Parathyroid adenoma (tissue), 2 donors: Measurements from ENCODE around the gene NR2F1.

Source experiments
- H2AFZ ChIP-seq: fragments of 300-600 bp; sonication (generic); one replicate; pipeline ENCODE4 v1.7.0; 2017; ENCODE audit warnings: antibody characterized with exemption, mild to moderate bottlenecking
- H3K27ac ChIP-seq: fragments of 300-600 bp; sonication (generic); one replicate; pipeline ENCODE4 v1.7.0; 2017
- H3K27me3 ChIP-seq: fragments of 300-600 bp; sonication (generic); one replicate; pipeline ENCODE4 v1.7.0; 2017; ENCODE audit warnings: low read length; ENCODE audit not compliant: control insufficient read depth, insufficient read depth
- H3K36me3 ChIP-seq: fragments of 300-600 bp; sonication (generic); one replicate; pipeline ENCODE4 v1.7.0; 2017; ENCODE audit warnings: low read length; ENCODE audit not compliant: control insufficient read depth, insufficient read depth
- H3K4me1 ChIP-seq: fragments of 300-600 bp; sonication (generic); one replicate; pipeline ENCODE4 v1.7.0; 2017; ENCODE audit warnings: control low read depth
- H3K4me2 ChIP-seq: fragments of 300-600 bp; sonication (generic); one replicate; pipeline ENCODE4 v1.7.0; 2017; ENCODE audit warnings: low read length
- H3K4me3 ChIP-seq: fragments of 300-600 bp; sonication (generic); one replicate; pipeline ENCODE4 v1.7.0; 2017; ENCODE audit warnings: low read depth, low read length
- H3K79me2 ChIP-seq: fragments of 300-600 bp; sonication (generic); one replicate; pipeline ENCODE4 v1.7.0; 2017; ENCODE audit warnings: control low read depth
- H3K9ac ChIP-seq: fragments of 300-600 bp; sonication (generic); one replicate; pipeline ENCODE4 v1.7.0; 2017; ENCODE audit warnings: mild to moderate bottlenecking
- H3K9me3 ChIP-seq: fragments of 300-600 bp; sonication (generic); one replicate; pipeline ENCODE4 v1.7.0; 2017; ENCODE audit warnings: low read length; ENCODE audit not compliant: control insufficient read depth
- CTCF ChIP-seq: fragments of 300-600 bp; sonication (generic); IDR thresholded peaks from one replicate; pipeline ENCODE4 v1.7.0; 2017; ENCODE audit warnings: antibody characterized with exemption, mild to moderate bottlenecking
- donor health status: primary hyperparathyroidism.

Gene NR2F1

GRCh38 chr5:93579692-93580062 is 3.3 kb upstream of the NR2F1 start:
- H3K4me2 ChIP-seq = peak overlapping the region; percentile 62
- TF ChIP-seq CTCF = no peak
- peaks cover 35% of the 10 kb centered on the region for H3K27me3 ChIP-seq
- no peak overlapping the region for H3K9ac ChIP-seq
- H3K79me2 ChIP-seq = no peaks in the 10 kb centered on the region
- no peak overlapping the region for H3K27ac ChIP-seq
- no peaks in the 10 kb centered on the region for H3K4me1 ChIP-seq
- no peaks in the 10 kb centered on the region for H3K9me3 ChIP-seq
- H3K4me3 ChIP-seq = peak overlapping the region; percentile 42
- H3K36me3 ChIP-seq = no peaks in the 10 kb centered on the region
- peak overlapping the region; percentile 65 for H2AFZ ChIP-seq

GRCh38 chr5:93580063-93580926 is 2.7 kb upstream of the NR2F1 start:
- H3K27me3 ChIP-seq = peaks cover 35% of the 10 kb centered on the region
- H3K4me1 ChIP-seq = no peaks in the 10 kb centered on the region
- no peak overlapping the region for H3K9ac ChIP-seq
- peak overlapping the region; percentile 42 for H3K4me3 ChIP-seq
- H3K4me2 ChIP-seq = peak overlapping the region; percentile 62
- TF ChIP-seq CTCF = no peak
- H3K9me3 ChIP-seq = no peaks in the 10 kb centered on the region
- H3K36me3 ChIP-seq = no peaks in the 10 kb centered on the region
- H2AFZ ChIP-seq = peak overlapping the region; percentile 65
- H3K27ac ChIP-seq = peak overlapping the region; percentile 32
- no peaks in the 10 kb centered on the region for H3K79me2 ChIP-seq

- Histone ChIP-seq H3K4me2 (peak within 1 kb of the TSS; percentile 62), H3K27me3 (peaks cover 40% of the 10 kb centered on the region), H3K36me3 (no peaks in the 10 kb centered on the region), H3K9me3 (no peaks in the 10 kb centered on the region), H3K9ac (no peak within 1 kb of the TSS), H3K27ac (peak within 1 kb of the TSS; percentile 32), H2AFZ (peak within 1 kb of the TSS; percentile 65), H3K4me1 (no peaks in the 10 kb centered on the region), H3K79me2 (no peaks in the 10 kb centered on the region), H3K4me3 (peak within 1 kb of the TSS; percentile 42)
- no peak for TF ChIP-seq CTCF
These were observed 2.0 kb upstream of the NR2F1 start, which contains the start of gene NR2F1-AS1 for GRCh38 chr5:93580927-93581445. Gene NR2F1-AS1, minus strand, starts transcription at chr5:93581219.

GRCh38 chr5:93582167-93582462 is 907 bp upstream of the NR2F1 start:
- no peak overlapping the region for H3K4me2 ChIP-seq
- TF ChIP-seq CTCF = no peak
- no peak overlapping the region for H3K9ac ChIP-seq
- no peak overlapping the region for H3K4me3 ChIP-seq
- peaks cover 45% of the 10 kb centered on the region for H3K27me3 ChIP-seq
- H2AFZ ChIP-seq = no peak overlapping the region
- H3K9me3 ChIP-seq = no peaks in the 10 kb centered on the region
- no peak overlapping the region for H3K27ac ChIP-seq
- no peaks in the 10 kb centered on the region for H3K36me3 ChIP-seq
- H3K79me2 ChIP-seq = no peaks in the 10 kb centered on the region
- H3K4me1 ChIP-seq = no peaks in the 10 kb centered on the region

- Histone ChIP-seq H3K36me3 (no peaks in the 10 kb centered on the region), H3K4me3 (peak overlapping the region; percentile 27), H3K9me3 (no peaks in the 10 kb centered on the region), H3K79me2 (no peaks in the 10 kb centered on the region), H3K27me3 (peaks cover 49% of the 10 kb centered on the region), H3K4me1 (no peaks in the 10 kb centered on the region), H2AFZ (no peak overlapping the region), H3K9ac (no peak overlapping the region), H3K4me2 (no peak overlapping the region), H3K27ac (no peak overlapping the region)
- TF ChIP-seq CTCF = no peak
These were observed 381 bp downstream of the NR2F1 start for GRCh38 chr5:93583439-93583767.
